ENCODE data around the gene TLL1. TPM values are rescaled to one million over a fixed set of nuclear protein-coding genes. Genes with fewer than 3 reads are reported as not detected.

The TLL1 gene
- polyA plus RNA-seq, 3 donors, result 1.6 to 2.1 (median 1.9) TPM

DNA sequence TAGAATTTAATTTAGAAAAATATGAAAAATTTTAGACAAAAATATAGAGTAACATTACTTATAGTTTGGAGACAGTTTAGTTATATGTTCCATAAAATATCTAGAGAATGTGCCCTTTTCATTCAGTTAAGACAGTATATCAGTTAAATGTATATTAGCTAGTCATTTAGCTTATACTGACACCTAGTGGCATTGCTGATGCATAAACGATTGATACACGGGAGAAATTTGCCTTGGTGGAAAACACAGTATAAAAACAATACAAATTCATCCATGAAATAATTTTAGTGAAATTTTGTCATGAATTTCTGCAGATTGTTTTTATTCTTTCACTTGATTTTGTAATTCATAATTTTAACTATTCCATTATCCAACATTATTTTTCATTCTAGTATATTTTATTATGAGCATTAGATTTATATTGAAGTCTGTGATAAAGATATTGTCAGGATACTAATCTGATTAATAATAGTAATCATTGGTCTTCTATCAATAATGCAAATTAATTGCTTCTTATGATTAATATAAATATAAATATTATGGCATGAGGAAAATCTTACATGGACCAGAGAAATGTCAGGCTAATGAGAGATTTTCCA lies 219.0 kb downstream of the TLL1 start:
- DNase-seq (ENCODE audit: extremely low read depth in 1 of 11, low read depth in 9 of 11, low spot score in 4 of 11), result peak in 8 of 11 donors; percentile 7 to 33 (median 22)

DNA sequence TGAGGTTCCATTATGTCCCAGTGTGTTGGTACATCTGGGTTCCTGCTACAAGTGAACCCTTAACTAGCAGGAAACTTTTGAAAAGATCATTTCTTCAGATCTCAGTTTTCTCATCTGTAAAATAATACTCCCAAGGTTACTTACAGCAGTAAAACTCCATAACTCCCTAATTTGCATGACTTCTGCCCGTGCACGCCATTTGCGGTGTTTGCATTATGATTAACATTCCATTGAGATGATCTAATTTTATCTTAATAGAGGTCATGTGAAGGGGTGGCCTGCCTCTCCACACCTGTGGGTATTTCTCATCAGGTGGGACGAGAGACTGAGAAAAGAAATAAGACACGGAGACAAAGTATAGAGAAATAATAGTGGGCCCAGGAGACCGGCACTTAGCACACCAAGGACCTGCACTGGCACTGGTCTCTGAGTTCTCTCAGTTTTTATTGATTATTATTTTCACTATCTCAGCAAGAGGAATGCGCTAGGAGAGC lies 219.8 kb downstream of the TLL1 start:
- DNase-seq (ENCODE audit: extremely low read depth in 1 of 11, low read depth in 9 of 11, low spot score in 4 of 11), result no peak

DNA sequence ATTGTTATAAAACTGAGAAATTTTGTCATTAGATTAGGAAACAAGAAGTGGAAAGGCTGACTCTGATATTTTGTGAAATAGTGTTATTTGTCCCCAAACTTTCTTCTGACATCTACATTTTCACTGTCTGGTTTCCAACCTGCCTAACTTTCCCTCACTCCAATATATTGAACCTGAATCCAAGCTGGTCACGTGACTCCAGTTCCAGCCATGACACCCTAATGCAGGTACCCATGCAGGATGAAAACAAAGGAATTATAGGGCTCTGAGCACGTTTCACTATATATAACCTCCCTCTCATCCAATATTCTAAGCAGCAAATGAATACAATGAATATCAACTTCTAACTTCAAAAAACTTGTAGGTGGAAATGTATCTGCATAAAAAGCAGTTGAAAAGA lies 231.6 kb downstream of the TLL1 start:
- no peak for DNase-seq (ENCODE audit: extremely low read depth in 1 of 11, low read depth in 9 of 11, low spot score in 4 of 11)

DNA sequence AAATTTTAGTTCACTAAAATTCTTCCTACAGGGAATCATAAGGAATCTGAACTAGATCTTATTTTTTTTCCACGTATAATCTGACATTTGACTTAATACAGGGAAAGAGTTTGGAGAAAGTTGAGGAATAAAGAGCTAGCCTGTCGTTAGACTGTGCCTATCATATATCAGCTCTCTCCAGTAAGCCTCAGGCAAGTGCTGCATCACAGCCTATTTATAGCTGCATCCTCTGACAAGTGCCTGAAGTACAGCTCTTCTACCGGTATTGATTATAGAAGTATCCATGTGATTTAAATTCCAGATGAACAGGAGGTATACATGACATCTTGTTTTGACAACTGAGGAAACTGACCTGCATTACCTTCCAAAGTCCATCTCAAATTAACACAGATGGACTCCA lies 248.9 kb downstream of the TLL1 start:
- no peak for DNase-seq (ENCODE audit: extremely low read depth in 1 of 11, low read depth in 9 of 11, low spot score in 4 of 11)

DNA sequence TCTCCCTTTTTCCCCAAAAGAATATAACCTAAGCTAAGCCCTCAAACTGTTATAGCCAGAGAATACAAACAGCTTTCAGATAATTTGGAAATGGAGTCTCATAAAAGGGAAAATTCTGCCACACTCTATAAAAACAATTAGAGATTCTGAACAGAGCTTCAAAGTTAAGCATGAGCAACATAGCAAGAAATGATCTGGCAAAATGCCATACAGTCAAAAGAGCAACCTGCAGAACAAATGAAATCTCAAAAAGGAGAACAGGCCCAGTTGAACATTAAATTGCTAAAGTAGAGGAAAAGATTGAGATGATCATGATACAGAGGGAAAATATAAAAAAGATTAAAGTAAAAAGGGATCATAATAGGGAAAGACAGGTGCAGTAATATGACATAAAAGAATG lies 250.5 kb downstream of the TLL1 start:
- peak in 8 of 11 donors; percentile 0 to 19 (median 11) for DNase-seq (ENCODE audit: extremely low read depth in 1 of 11, low read depth in 9 of 11, low spot score in 4 of 11)

DNA sequence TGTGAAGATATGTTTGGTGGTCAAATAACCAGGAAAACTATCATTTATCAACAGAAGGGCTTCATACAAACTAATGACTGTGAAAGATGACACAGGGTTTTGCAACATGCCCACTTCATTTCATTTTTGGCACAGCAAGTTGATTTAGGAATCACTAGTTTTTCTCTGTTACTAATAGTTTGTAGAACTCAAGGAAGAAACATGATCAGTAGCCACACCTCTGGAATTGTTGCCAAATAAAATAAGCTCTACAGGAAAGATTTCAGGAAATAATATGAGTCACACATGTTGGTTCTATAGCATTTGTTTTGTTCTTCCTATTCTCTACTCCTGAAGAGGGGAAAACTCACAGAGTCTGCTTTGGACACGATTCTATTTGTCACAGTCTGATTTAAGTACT lies 255.4 kb downstream of the TLL1 start:
- DNase-seq (ENCODE audit: extremely low read depth in 1 of 11, low read depth in 9 of 11, low spot score in 4 of 11), result no peak

DNA sequence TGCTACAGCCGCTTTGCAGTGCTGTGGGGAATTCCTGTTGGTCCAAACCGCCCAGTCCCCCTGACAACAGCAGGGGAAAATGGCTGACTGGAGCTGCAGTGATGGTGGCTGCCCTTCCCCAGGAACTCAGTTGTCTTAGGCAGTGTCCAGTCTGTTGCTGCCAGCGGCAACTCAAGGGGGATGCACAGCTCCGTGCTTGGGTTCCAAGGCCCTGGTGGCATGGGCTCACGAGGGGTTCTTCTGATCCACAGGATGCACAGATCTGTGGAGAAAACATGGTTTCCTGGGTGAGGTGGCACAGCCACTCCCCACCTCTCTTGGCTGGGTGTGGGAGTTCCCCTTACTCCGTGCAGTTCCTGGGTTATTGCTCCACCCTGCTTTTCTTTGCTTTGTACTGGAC lies 261.2 kb downstream of the TLL1 start:
- DNase-seq (ENCODE audit: extremely low read depth in 1 of 11, low read depth in 9 of 11, low spot score in 4 of 11), result no peak

DNA sequence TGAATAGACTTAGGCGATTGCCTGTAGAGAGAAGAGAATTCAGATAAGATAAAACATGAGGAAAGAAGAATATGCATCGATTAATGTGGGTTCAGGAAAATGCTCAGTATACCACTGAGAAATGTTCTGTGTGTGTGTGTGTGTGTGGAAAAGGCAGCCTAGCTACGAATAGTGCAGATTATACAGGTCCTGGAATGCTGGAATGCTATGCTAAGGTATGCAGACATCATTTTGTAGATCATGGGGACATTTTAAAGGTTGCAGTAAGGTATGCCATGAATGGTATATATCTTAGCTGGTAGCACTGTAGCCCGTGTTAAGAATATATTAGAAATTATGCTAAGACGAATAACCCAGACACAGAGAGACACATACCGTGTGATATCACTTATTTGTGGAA lies 267.9 kb downstream of the TLL1 start:
- no peak for DNase-seq (ENCODE audit: extremely low read depth in 1 of 11, low read depth in 9 of 11, low spot score in 4 of 11)

DNA sequence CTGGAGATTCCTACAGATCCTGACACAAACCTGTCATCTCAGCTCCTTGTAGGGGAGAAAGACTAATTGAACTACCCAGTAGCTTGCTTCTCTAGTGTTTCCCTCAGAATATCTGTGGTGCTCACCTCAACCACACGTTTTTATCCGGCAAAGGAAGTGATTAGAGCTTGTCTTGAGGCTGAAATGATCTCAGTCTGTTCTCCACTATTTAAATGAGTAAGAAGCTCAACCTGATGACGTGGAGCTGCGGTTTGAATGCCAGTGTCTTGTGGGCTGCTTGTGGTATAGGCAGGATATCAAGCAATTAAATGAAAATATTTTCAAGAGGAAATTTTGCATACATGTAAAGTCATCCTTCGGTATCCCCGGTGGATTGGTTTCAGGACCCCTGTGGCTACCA lies 270.2 kb downstream of the TLL1 start:
- DNase-seq (ENCODE audit: extremely low read depth in 1 of 11, low read depth in 9 of 11, low spot score in 4 of 11), result no peak

DNA sequence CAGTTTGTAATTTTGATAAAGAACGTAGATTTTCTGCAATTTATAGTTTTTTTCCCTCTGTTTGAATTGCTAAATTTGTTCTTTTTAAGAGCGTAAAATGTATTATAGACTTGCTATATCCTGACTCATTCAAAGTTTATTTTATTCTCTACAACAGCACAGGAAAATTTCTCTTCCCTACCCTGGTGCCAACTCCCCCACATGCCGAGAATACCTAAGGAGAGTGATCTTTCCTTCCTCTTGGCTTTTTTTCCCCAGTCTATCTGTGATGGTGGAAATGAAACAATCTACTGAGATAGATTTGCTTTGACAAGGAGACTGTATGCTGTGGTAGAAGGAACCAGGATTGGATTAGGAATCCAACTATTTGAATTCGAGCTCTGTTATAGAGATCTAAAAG lies 271.6 kb downstream of the TLL1 start:
- peak in 1 of 11 donors; percentile 12 for DNase-seq (ENCODE audit: extremely low read depth in 1 of 11, low read depth in 9 of 11, low spot score in 4 of 11)

DNA sequence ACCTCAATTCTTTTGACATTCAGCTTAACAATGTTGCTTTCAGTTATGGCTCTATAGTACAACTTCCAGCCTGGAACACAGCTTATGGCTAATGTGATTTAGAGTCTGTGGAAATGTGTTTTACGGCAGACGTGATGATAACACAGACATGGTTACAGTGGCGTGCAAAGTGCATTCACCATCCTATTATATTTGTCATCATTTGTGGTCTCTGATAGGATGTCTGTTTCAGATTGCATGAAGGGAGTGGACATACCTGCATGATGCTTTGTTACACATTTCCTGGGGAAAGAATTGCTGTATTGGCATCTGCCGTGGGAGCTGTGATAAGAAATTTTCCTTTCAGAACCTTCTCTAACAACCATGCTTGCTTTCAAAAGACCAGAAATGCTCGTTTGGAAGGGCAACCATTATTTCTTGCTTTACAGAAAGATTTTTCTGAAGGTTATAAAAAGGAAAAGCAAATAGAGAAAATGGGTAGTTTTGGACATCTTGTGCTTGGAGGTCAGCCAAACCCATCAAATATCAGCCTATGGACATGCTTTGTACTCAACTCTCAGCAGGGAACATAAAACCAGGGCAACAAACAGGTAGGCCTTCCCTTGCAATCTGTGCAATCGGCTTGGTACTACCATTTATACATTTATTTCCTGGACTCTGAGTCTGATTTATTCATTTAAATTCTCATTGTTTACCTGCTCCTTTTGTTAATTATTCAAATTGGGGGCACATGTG lies 273.9 kb downstream of the TLL1 start:
- no peak for DNase-seq (ENCODE audit: extremely low read depth in 1 of 11, low read depth in 9 of 11, low spot score in 4 of 11)
